Measurements from ENCODE around the gene PRDM16. TPM values are rescaled to one million over a fixed set of nuclear protein-coding genes. Genes with fewer than 3 reads are reported as not detected.

Gene PRDM16
- total and polyA plus RNA-seq, 2 experiments from 2014 or later: 0.14 to 0.16 TPM

- no peak for TF ChIP-seq REST (IDR thresholded peaks at IDR 0.05; ENCODE audit: unreplicated experiment)
- TF ChIP-seq EZH2 (IDR thresholded peaks at IDR 0.05; ENCODE audit: low read depth, unreplicated experiment): no peak
- TF ChIP-seq ETS1 (IDR thresholded peaks at IDR 0.05): no peak
Measured at GRCh38 chr1:3113741-3114056, 44.7 kb downstream of the PRDM16 start (continued).

- H3K4me1 ChIP-seq (ENCODE audit: insufficient read depth): no peaks in the 10 kb centered on the region
- H3K27ac ChIP-seq (ENCODE audit: low read depth): no peak overlapping the region
- no peaks in the 10 kb centered on the region for H3K9me2 ChIP-seq (ENCODE audit: insufficient read depth)
- no peak overlapping the region for H3K4me3 ChIP-seq
- no peaks in the 10 kb centered on the region for H3K79me2 ChIP-seq (replicated peaks; ENCODE audit: insufficient read depth)
- peaks cover 3% of the 10 kb centered on the region for H3K27me3 Mint-ChIP-seq (ENCODE audit: insufficient read depth, low read depth, poor library complexity)
- no peak for ATAC-seq
- no peaks in the 10 kb centered on the region; the same call in 2 of the 3 replicates for H3K9me3 Mint-ChIP-seq
- H3F3A ChIP-seq (replicated peaks; ENCODE audit: low read depth): no peaks in the 10 kb centered on the region; the same call in 1 of the 2 replicates
- H2AFZ ChIP-seq: no peak overlapping the region
- H3K4me3 Mint-ChIP-seq: no peak overlapping the region
- no peaks in the 10 kb centered on the region for H3K27me3 ChIP-seq (ENCODE audit: insufficient read depth)
- H3K36me3 Mint-ChIP-seq (ENCODE audit: low read depth): no peaks in the 10 kb centered on the region
- H4K20me1 ChIP-seq (replicated peaks; ENCODE audit: insufficient read depth): no peaks in the 10 kb centered on the region
- DNase-seq (ENCODE audit: low spot score): no peak
- H3K4me2 ChIP-seq: no peak overlapping the region
- H3K36me3 ChIP-seq (ENCODE audit: insufficient read depth): no peaks in the 10 kb centered on the region
- no peak overlapping the region for H3K27ac Mint-ChIP-seq
- no peaks in the 10 kb centered on the region for H3K4me1 Mint-ChIP-seq
- TF ChIP-seq NANOG (IDR thresholded peaks at IDR 0.05; ENCODE audit: borderline replicate concordance): no peak
- TF ChIP-seq ZNF114 (CRISPR knock-in tag; IDR thresholded peaks at IDR 0.05): no peak
- no peak for TF ChIP-seq STAT1 (IDR thresholded peaks at IDR 0.05; ENCODE audit: unreplicated experiment)
- TF ChIP-seq, protein P1, sequence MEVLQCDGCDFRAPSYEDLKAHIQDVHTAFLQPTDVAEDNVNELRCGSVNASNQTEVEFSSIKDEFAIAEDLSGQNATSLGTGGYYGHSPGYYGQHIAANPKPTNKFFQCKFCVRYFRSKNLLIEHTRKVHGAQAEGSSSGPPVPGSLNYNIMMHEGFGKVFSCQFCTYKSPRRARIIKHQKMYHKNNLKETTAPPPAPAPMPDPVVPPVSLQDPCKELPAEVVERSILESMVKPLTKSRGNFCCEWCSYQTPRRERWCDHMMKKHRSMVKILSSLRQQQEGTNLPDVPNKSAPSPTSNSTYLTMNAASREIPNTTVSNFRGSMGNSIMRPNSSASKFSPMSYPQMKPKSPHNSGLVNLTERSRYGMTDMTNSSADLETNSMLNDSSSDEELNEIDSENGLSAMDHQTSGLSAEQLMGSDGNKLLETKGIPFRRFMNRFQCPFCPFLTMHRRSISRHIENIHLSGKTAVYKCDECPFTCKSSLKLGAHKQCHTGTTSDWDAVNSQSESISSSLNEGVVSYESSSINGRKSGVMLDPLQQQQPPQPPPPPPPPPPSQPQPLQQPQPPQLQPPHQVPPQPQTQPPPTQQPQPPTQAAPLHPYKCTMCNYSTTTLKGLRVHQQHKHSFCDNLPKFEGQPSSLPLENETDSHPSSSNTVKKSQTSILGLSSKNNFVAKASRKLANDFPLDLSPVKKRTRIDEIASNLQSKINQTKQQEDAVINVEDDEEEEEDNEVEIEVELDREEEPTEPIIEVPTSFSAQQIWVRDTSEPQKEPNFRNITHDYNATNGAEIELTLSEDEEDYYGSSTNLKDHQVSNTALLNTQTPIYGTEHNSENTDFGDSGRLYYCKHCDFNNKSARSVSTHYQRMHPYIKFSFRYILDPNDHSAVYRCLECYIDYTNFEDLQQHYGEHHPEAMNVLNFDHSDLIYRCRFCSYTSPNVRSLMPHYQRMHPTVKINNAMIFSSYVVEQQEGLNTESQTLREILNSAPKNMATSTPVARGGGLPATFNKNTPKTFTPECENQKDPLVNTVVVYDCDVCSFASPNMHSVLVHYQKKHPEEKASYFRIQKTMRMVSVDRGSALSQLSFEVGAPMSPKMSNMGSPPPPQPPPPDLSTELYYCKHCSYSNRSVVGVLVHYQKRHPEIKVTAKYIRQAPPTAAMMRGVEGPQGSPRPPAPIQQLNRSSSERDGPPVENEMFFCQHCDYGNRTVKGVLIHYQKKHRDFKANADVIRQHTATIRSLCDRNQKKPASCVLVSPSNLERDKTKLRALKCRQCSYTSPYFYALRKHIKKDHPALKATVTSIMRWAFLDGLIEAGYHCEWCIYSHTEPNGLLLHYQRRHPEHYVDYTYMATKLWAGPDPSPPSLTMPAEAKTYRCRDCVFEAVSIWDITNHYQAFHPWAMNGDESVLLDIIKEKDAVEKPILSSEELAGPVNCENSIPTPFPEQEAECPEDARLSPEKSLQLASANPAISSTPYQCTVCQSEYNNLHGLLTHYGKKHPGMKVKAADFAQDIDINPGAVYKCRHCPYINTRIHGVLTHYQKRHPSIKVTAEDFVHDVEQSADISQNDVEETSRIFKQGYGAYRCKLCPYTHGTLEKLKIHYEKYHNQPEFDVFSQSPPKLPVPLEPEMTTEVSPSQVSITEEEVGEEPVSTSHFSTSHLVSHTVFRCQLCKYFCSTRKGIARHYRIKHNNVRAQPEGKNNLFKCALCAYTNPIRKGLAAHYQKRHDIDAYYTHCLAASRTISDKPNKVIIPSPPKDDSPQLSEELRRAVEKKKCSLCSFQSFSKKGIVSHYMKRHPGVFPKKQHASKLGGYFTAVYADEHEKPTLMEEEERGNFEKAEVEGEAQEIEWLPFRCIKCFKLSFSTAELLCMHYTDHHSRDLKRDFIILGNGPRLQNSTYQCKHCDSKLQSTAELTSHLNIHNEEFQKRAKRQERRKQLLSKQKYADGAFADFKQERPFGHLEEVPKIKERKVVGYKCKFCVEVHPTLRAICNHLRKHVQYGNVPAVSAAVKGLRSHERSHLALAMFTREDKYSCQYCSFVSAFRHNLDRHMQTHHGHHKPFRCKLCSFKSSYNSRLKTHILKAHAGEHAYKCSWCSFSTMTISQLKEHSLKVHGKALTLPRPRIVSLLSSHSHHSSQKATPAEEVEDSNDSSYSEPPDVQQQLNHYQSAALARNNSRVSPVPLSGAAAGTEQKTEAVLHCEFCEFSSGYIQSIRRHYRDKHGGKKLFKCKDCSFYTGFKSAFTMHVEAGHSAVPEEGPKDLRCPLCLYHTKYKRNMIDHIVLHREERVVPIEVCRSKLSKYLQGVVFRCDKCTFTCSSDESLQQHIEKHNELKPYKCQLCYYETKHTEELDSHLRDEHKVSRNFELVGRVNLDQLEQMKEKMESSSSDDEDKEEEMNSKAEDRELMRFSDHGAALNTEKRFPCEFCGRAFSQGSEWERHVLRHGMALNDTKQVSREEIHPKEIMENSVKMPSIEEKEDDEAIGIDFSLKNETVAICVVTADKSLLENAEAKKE (CRISPR knock-in tag; IDR thresholded peaks at IDR 0.05): no peak
- no peak for TF ChIP-seq ZNF331 (CRISPR knock-in tag; IDR thresholded peaks at IDR 0.05; ENCODE audit: low read depth)
- no peak for TF ChIP-seq ETS1 (IDR thresholded peaks at IDR 0.05)
- TF ChIP-seq JUNB (IDR thresholded peaks at IDR 0.05; ENCODE audit: unreplicated experiment): no peak
- no peak for TF ChIP-seq POLR2AphosphoS5 (IDR thresholded peaks at IDR 0.05; ENCODE audit: low read depth)
- TF ChIP-seq EZH2 (IDR thresholded peaks at IDR 0.05; ENCODE audit: low read depth, unreplicated experiment): no peak
- TF ChIP-seq CREB1 (CRISPR knock-in tag; IDR thresholded peaks at IDR 0.05; ENCODE audit: low read depth): no peak
Measured at GRCh38 chr1:3114131-3114744, 45.2 kb downstream of the PRDM16 start.

Data from GM23338 (cell line).